B cell (primary cell): Measurements from ENCODE around the gene XXYLT1. TPM values are rescaled to one million over a fixed set of nuclear protein-coding genes. Genes with fewer than 3 reads are reported as not detected.
A peak's percentile ranks its signal among the peaks of the same experiment; 100 is the strongest.

ENCODE experiments used
- ATAC-seq: fragments of 200-7000 bp; cut with Tn5 transposase; one replicate; pipeline ENCODE4 v1.10.0; 2021; ENCODE audit warnings: low read depth, mild to moderate bottlenecking, moderate number of reproducible peaks, moderate library complexity
- CTCF ChIA-PET: fragments of 350-600 bp; sonication (Branson Sonifier 250); formaldehyde crosslinking; loops from one replicate; lab custom pipeline; 2021; ENCODE audit warnings: antibody characterized with exemption, inconsistent platforms; lab: Charles Lee
- POLR2A ChIA-PET: fragments of 350-600 bp; sonication (Branson Sonifier 250); formaldehyde crosslinking; loops from one replicate; lab custom pipeline; 2021; ENCODE audit warnings: antibody characterized with exemption; lab: Charles Lee
- DNase-seq: peaks from one replicate; pipeline ENCODE4 v3.0.0; 2013
- H2AFZ ChIP-seq: 2 replicates; pipeline ENCODE4 v1.6.1; 2012; ENCODE audit warnings: mild to moderate bottlenecking, low read depth, low read length; ENCODE audit not compliant: insufficient read depth, poor library complexity, severe bottlenecking
- H3K27ac ChIP-seq, 2 donors: 1 replicate in 1 of 2; 2 replicates in 1 of 2; pipeline ENCODE4 v1.5.1; 2012 to 2013; ENCODE audit warnings: low read length in 2 of 2, mild to moderate bottlenecking in 2 of 2, moderate library complexity in 1 of 2
- H3K27me3 ChIP-seq, 4 experiments: fragments of 200-600 bp in 1 of 4; sonication (generic) in 1 of 4; replicated peaks in 1 of 4; 1 replicate in 2 of 4; 2 replicates in 2 of 4; pipeline versions ENCODE4 v1.6.1 to v1.7.0; 2013 to 2016; ENCODE audit warnings: low read length in 3 of 4, mild to moderate bottlenecking in 2 of 4, mixed read lengths in 1 of 4, moderate library complexity in 1 of 4; ENCODE audit not compliant: insufficient read depth in 4 of 4, control insufficient read depth in 3 of 4; ENCODE audit errors: control extremely low read depth in 1 of 4
- H3K36me3 ChIP-seq, 2 experiments: replicated peaks in 1 of 2; 1 replicate in 1 of 2; 2 replicates in 1 of 2; pipeline versions ENCODE4 v1.6.1 to v1.7.1; 2013; ENCODE audit warnings: low read length in 1 of 2; ENCODE audit not compliant: insufficient read depth in 2 of 2, control insufficient read depth in 1 of 2; ENCODE audit errors: control extremely low read depth in 1 of 2, extremely low read depth in 1 of 2
- H3K4me1 ChIP-seq, 2 donors: fragments of 200-600 bp in 1 of 2; sonication (generic) in 1 of 2; 1 replicate in 1 of 2; 2 replicates in 1 of 2; pipeline versions ENCODE4 v1.5.1 to v1.6.1; 2013 to 2017; ENCODE audit warnings: low read length in 2 of 2; ENCODE audit not compliant: control insufficient read depth in 2 of 2, insufficient read depth in 2 of 2
- H3K4me2 ChIP-seq: replicated peaks from 2 replicates; pipeline ENCODE3; 2012; ENCODE audit warnings: mild to moderate bottlenecking, low read depth, low read length; ENCODE audit not compliant: poor library complexity, severe bottlenecking
- H3K4me3 ChIP-seq, 5 experiments: fragments of 200-600 bp in 1 of 5; sonication (generic) in 1 of 5; 1 replicate in 3 of 5; 2 replicates in 2 of 5; pipeline versions ENCODE4 v1.5.1 to v1.7.0; 2011 to 2016; ENCODE audit warnings: low read length in 4 of 5, mild to moderate bottlenecking in 4 of 5, low read depth in 2 of 5, control low read depth in 1 of 5, moderate library complexity in 1 of 5; ENCODE audit not compliant: insufficient read depth in 1 of 5; ENCODE audit errors: control extremely low read depth in 1 of 5, extremely low read depth in 1 of 5
- H3K79me2 ChIP-seq: fragments of 200-600 bp; sonication (generic); one replicate; pipeline ENCODE4 v1.6.0; 2016; ENCODE audit warnings: low read length; ENCODE audit not compliant: control insufficient read depth, insufficient read depth
- H3K9ac ChIP-seq: fragments of 200-600 bp; sonication (generic); 2 replicates; pipeline ENCODE4 v1.6.1; 2017; ENCODE audit warnings: mild to moderate bottlenecking, low read length, moderate library complexity
- H3K9me3 ChIP-seq, 3 donors: one replicate each; pipeline versions ENCODE4 v1.6.1 to v1.7.1; 2013; ENCODE audit warnings: low read length in 2 of 3; ENCODE audit not compliant: control insufficient read depth in 2 of 3, insufficient read depth in 1 of 3; ENCODE audit errors: control extremely low read depth in 1 of 3
- H4K20me1 ChIP-seq: 2 replicates; pipeline ENCODE4 v1.6.0; 2012; ENCODE audit warnings: mild to moderate bottlenecking, low read length; ENCODE audit not compliant: insufficient read depth, control insufficient read depth, poor library complexity, severe bottlenecking
- H3K27ac Mint-ChIP-seq: one replicate; pipeline ENCODE4 v1.8.0; 2021; ENCODE audit warnings: mixed read lengths
- H3K27me3 Mint-ChIP-seq: one replicate; pipeline ENCODE4 v1.8.0; 2021; ENCODE audit warnings: mixed read lengths
- H3K4me1 Mint-ChIP-seq: one replicate; pipeline ENCODE4 v1.8.0; 2021; ENCODE audit warnings: mixed read lengths
- H3K4me3 Mint-ChIP-seq: one replicate; pipeline ENCODE4 v1.8.0; 2021; ENCODE audit warnings: mixed read lengths
- H3K9me3 Mint-ChIP-seq: one replicate; pipeline ENCODE4 v1.8.0; 2022; ENCODE audit warnings: mixed read lengths; ENCODE audit not compliant: insufficient read depth
- EZH2 ChIP-seq: IDR thresholded peaks from 2 replicates; pipeline ENCODE4 v1.6.1; 2012; ENCODE audit warnings: borderline replicate concordance, low read depth, mild to moderate bottlenecking, moderate library complexity, low read length; ENCODE audit not compliant: insufficient read depth, poor library complexity, severe bottlenecking
- WGBS: methylation state at CpG from one replicate; pipeline ENCODE4 v1.1.5; 2013; ENCODE audit warnings: missing lambda C conversion rate; ENCODE audit not compliant: insufficient coverage; 5-methylcytosine and 5-hydroxymethylcytosine counted together
- intact Hi-C: fragments of 100-400 bp; cut with micrococcal nuclease; formaldehyde crosslinking; loops from one replicate; pipeline ENCODE4 v1.10.0; 2022
- polyA plus RNA-seq: library from polyadenylated mRNA; depleted of rRNA; stranded (reverse); fragments of >200 nt; gene quantifications from 2 replicates; pipeline ENCODE4 v1.2.3, GENCODE V29; 2012
- total RNA-seq, 2 donors: library from RNA; stranded (reverse); fragments of 120-200 nt in 1 of 2; gene quantifications; 1 replicate in 1 of 2; 2 replicates in 1 of 2; pipeline versions ENCODE4 v1.2.3 to v1.2.4, GENCODE V29; 2013 to 2022
- TF ChIP-seq, protein P1 (sequence below): fragments of 200-600 bp; IDR thresholded peaks from one replicate; pipeline ENCODE4 v1.8.0; 2022; ENCODE audit warnings: antibody characterized with exemption, mild to moderate bottlenecking

Gene XXYLT1
- total and polyA plus RNA-seq, 2 donors (not counting 1 experiment from before 2014, with no cell fraction given): 2.6 to 11.2 TPM

DNA sequence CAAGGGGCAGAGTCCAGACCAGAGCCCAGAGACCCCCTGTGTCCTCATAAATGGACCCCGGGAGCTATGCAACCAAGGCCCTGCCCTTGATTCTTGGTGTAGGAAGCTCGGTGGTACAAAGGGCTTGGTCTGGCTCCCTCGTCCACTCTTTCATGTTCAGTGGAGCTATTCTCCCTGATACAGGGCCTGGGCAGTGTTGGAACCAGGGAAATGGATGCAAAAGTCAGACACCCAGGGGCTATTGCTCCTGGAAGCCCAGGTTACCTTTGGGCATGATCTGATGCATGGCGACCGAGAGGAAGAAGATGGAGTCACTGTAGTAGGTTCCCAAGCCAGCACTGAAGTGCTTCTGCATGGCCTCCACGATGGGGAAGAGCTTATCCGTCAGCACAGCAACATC lies 44.5 kb downstream of the XXYLT1 start:
- Histone ChIP-seq H3K36me3 (no peaks in the 10 kb centered on the region), H3K27me3 (no peaks in the 10 kb centered on the region), H3K4me3 (no peak overlapping the region), H3K9ac (no peak overlapping the region), H3K27ac (no peak overlapping the region), H4K20me1 (no peaks in the 10 kb centered on the region), H3K4me2 (no peak overlapping the region), H3K4me1 (peaks cover 0 to 11% of the 10 kb centered on the region in 2 donors), H2AFZ (no peak overlapping the region), H3K9me3 (no peaks in the 10 kb centered on the region), H3K79me2 (no peaks in the 10 kb centered on the region)
- Mint-ChIP-seq H3K27ac (no peak overlapping the region), H3K4me3 (no peak overlapping the region), H3K27me3 (no peaks in the 10 kb centered on the region), H3K4me1 (peaks cover 19% of the 10 kb centered on the region), H3K9me3 (peaks cover 2% of the 10 kb centered on the region)
- DNase-seq: no peak
- ChIA-PET CTCF (interaction anchor here (1.3 to 2.2 kb wide), 3 partner anchors 120 to 543 kb away, joined by 4 to 12 read pairs (median 5); no protein-coding TSS in a partner anchor), POLR2A (interaction anchor here (0.6 kb wide), 1 partner anchor 69 kb away, joined by 7 read pairs; no protein-coding TSS in a partner anchor)
- ATAC-seq: no peak
- TF ChIP-seq, protein P1, sequence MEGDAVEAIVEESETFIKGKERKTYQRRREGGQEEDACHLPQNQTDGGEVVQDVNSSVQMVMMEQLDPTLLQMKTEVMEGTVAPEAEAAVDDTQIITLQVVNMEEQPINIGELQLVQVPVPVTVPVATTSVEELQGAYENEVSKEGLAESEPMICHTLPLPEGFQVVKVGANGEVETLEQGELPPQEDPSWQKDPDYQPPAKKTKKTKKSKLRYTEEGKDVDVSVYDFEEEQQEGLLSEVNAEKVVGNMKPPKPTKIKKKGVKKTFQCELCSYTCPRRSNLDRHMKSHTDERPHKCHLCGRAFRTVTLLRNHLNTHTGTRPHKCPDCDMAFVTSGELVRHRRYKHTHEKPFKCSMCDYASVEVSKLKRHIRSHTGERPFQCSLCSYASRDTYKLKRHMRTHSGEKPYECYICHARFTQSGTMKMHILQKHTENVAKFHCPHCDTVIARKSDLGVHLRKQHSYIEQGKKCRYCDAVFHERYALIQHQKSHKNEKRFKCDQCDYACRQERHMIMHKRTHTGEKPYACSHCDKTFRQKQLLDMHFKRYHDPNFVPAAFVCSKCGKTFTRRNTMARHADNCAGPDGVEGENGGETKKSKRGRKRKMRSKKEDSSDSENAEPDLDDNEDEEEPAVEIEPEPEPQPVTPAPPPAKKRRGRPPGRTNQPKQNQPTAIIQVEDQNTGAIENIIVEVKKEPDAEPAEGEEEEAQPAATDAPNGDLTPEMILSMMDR: no peak
- no peak for TF ChIP-seq EZH2
- intact Hi-C loops: no loop called here
- 100% methylated on average over 5 of the region's 7 CpGs for WGBS

DNA sequence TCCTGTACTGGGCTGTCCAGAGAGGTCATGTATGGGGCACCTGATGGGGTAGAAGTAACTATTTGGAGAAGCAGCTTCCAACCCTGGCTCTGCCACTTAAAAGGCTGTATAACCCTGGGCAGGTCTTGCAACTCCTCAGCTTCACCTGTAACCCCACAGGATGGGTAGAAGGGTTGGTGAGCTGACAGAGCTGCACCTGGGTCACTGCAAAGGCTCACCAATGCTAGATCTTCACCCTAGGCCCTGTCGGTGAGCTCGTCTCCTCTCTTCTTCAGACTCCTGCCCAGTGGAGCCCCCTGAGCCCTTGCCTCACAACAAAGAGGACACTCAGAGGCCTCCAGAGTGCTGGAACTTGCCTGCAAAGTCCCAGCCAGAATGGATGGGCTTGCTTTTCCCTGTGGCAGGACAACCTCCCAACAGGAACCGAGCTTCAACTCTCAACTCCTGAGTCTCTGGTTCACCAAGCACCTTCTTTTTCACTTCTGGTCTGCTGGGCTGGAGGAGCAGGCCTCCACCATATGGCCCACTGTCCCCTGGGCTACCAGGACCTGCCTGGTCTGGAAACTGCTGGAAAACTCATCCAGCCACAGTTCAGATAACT lies 45.9 kb downstream of the XXYLT1 start:
- Histone ChIP-seq H3K27ac (no peak overlapping the region), H4K20me1 (no peaks in the 10 kb centered on the region), H3K36me3 (no peaks in the 10 kb centered on the region), H3K4me2 (no peak overlapping the region), H3K4me1 (peaks cover 0 to 11% of the 10 kb centered on the region in 2 donors), H3K9me3 (no peaks in the 10 kb centered on the region), H3K9ac (no peak overlapping the region), H3K27me3 (no peaks in the 10 kb centered on the region), H3K79me2 (no peaks in the 10 kb centered on the region), H3K4me3 (no peak overlapping the region), H2AFZ (no peak overlapping the region)
- intact Hi-C loops: no loop called here
- no peak overlapping the region for H3K4me3 Mint-ChIP-seq
- 100% methylated on average over 3 of the region's 3 CpGs for WGBS
- H3K9me3 Mint-ChIP-seq: no peaks in the 10 kb centered on the region
- peak overlapping the region; percentile 32 for H3K27ac Mint-ChIP-seq
- TF ChIP-seq EZH2: no peak
- TF ChIP-seq, protein P1: no peak
- CTCF ChIA-PET: interaction anchor here (1.5 kb wide), 1 partner anchor 542 kb away, joined by 4 read pairs; no protein-coding TSS in a partner anchor
- DNase-seq (no peak), ATAC-seq (no peak)
- H3K4me1 Mint-ChIP-seq: peaks cover 19% of the 10 kb centered on the region
- POLR2A ChIA-PET: no interaction called here
- H3K27me3 Mint-ChIP-seq: no peaks in the 10 kb centered on the region
